ENCODE results near the gene KCND2.

The KCND2 gene

GRCh38 chr7:120402801-120403200 lies 129.8 kb downstream of the KCND2 start:
- DNase-seq (ENCODE audit: low read depth), result no peak
- TF ChIP-seq, protein P1, sequence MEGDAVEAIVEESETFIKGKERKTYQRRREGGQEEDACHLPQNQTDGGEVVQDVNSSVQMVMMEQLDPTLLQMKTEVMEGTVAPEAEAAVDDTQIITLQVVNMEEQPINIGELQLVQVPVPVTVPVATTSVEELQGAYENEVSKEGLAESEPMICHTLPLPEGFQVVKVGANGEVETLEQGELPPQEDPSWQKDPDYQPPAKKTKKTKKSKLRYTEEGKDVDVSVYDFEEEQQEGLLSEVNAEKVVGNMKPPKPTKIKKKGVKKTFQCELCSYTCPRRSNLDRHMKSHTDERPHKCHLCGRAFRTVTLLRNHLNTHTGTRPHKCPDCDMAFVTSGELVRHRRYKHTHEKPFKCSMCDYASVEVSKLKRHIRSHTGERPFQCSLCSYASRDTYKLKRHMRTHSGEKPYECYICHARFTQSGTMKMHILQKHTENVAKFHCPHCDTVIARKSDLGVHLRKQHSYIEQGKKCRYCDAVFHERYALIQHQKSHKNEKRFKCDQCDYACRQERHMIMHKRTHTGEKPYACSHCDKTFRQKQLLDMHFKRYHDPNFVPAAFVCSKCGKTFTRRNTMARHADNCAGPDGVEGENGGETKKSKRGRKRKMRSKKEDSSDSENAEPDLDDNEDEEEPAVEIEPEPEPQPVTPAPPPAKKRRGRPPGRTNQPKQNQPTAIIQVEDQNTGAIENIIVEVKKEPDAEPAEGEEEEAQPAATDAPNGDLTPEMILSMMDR (IDR thresholded peaks at IDR 0.05; ENCODE audit: control insufficient read depth, extremely low read depth, insufficient read depth), result no peak
- H3K4me3 ChIP-seq (ENCODE audit: low read depth, low read length), result no peak overlapping the region

DNA sequence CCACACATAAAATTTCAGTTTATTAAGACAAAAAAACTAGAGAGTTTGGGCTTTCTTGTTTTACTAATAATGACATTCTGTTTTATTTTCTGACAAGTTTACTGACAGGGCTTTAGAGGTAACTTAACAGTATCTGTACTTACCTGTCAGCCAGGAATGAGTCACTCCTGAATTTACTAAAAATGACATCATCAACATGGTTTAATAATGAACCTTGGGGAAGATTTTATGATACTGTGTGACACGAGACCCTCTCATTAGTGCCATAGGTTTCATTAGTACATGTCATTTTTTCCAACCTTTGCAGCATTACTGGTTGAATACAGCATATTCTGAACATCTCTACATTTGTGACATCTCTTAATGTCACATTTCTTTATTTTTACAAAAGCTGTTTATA lies 131.1 kb downstream of the KCND2 start:
- no peak overlapping the region for H3K4me3 ChIP-seq (ENCODE audit: low read depth, low read length)
- TF ChIP-seq, protein P1 (IDR thresholded peaks at IDR 0.05; ENCODE audit: control insufficient read depth, extremely low read depth, insufficient read depth), result no peak
- no peak for DNase-seq (ENCODE audit: low read depth)

- no peak for DNase-seq (ENCODE audit: low read depth)
- TF ChIP-seq, protein P1 (IDR thresholded peaks at IDR 0.05; ENCODE audit: control insufficient read depth, extremely low read depth, insufficient read depth), result no peak
- no peak overlapping the region for H3K4me3 ChIP-seq (ENCODE audit: low read depth, low read length)
Observed at GRCh38 chr7:120405652-120406051, 132.7 kb downstream of the KCND2 start.

- TF ChIP-seq, protein P1 (IDR thresholded peaks at IDR 0.05; ENCODE audit: control insufficient read depth, extremely low read depth, insufficient read depth), result no peak
- no peak overlapping the region for H3K4me3 ChIP-seq (ENCODE audit: low read depth, low read length)
- no peak for DNase-seq (ENCODE audit: low read depth)
Observed at GRCh38 chr7:120407010-120407409, 134.0 kb downstream of the KCND2 start.

GRCh38 chr7:120412139-120413050 lies 139.4 kb downstream of the KCND2 start:
- no peak for DNase-seq (ENCODE audit: low read depth)
- TF ChIP-seq, protein P1 (IDR thresholded peaks at IDR 0.05; ENCODE audit: control insufficient read depth, extremely low read depth, insufficient read depth), result no peak
- H3K4me3 ChIP-seq (ENCODE audit: low read depth, low read length), result no peak overlapping the region

- TF ChIP-seq, protein P1 (IDR thresholded peaks at IDR 0.05; ENCODE audit: control insufficient read depth, extremely low read depth, insufficient read depth), result no peak
- no peak overlapping the region for H3K4me3 ChIP-seq (ENCODE audit: low read depth, low read length)
- DNase-seq (ENCODE audit: low read depth), result no peak
Observed at GRCh38 chr7:120413164-120413563, 140.2 kb downstream of the KCND2 start.

Data from LNCaP clone FGC (cell line).